NCI-H460 (cell line): ENCODE measurements around the gene TTLL10. TPM values are rescaled to one million over a fixed set of nuclear protein-coding genes. Genes with fewer than 3 reads are reported as not detected.

Experiments used
- DNase-seq: peaks from one replicate; pipeline ENCODE4 v3.0.0-alpha.2; 2016; ENCODE audit warnings: low read depth; ENCODE audit errors: extremely low read depth
- small RNA-seq, 2 experiments: library from RNA; depleted of rRNA; stranded (forward); fragments of <200 nt; gene quantifications; one replicate each; pipeline ENCODE3, GENCODE V24; 2014
- total RNA-seq: library from RNA; depleted of rRNA; stranded (reverse); fragments of >200 nt; shearing (Covaris generic); gene quantifications from 2 replicates; pipeline ENCODE4 v1.2.3, GENCODE V29; 2014; rRNA removed

The TTLL10 gene
- total RNA-seq, 1 experiment from 2014 or later = not detected

DNA sequence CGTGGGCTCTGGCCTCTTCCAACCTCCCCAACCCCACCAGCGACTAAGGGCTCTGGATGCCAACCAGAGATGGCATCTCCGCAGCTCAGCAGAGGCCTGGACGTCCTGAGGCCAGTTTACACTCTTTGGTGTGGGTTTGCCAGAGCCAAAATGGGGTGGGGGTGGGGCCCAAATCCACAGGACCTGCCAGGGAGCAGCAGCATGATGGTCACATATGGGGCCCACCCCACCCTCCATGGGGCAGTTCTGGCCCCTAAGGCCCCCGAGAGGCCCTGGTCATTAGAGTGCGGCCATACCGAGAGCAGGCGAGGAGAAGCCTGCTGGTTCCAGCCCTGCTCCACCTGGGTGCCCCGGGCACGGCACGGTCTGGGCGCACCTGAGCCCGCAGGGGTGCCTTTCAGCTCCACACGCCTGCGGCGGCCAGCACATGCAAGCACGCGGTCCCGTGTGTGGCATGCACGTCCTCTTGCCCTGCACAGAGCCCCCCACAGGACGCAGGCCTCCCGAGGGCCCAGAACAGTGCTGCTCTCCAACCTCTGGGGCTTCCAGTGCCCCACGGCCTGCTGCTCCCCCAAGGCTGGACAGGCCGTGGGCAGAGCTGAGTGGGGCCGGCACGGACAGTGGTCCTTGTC, 68.0 kb downstream of the TTLL10 start:
- DNase-seq = no peak

GRCh38 chr1:1242461-1243265, 69.0 kb downstream of the TTLL10 start:
- DNase-seq = no peak

GRCh38 chr1:1243266-1243660, 69.6 kb downstream of the TTLL10 start:
- no peak for DNase-seq

GRCh38 chr1:1243807-1244191, 70.1 kb downstream of the TTLL10 start:
- DNase-seq = no peak

- no peak for DNase-seq
Observed at GRCh38 chr1:1244192-1244811, 70.6 kb downstream of the TTLL10 start.

DNA sequence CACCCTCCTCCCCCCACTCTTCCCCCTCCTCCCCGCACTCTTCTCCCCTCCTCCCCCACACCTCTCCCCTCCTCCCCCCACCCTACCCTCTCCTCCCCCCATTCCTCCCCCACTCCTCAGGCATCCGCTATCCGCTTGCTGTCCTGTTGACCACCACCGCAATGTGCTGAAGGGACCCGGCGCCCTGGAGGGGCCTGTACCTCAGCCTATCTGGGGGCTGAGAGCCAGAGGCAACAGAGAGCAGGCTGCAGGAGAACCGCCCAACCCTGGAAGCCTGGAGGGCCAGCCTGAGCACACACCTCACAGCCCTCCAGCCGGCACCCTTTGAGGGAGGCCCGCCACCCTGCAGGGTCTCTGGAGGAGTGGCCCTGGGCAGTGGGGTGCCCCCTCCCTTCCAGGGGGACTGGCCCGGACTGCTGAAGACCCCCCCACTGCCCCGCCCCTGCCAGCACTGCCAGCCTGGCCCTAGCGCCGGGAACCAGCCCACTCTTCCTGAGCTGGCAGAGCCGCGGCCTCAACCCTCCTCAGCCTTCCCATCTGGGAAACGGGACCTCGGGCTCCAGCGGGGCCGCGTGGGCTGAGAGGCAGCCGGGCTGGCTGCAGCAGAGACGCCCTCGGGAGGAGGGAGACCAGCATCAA, 71.6 kb downstream of the TTLL10 start:
- no peak for DNase-seq

- DNase-seq = no peak
Observed at GRCh38 chr1:1245817-1246576, 72.3 kb downstream of the TTLL10 start.

GRCh38 chr1:1246577-1247340, 73.1 kb downstream of the TTLL10 start, which contains the start of gene C1QTNF12:
TSS of gene C1QTNF12 (minus strand) at chr1:1246722. CDS start at chr1:1246690, 32 bp downstream.
- no peak for DNase-seq

DNA sequence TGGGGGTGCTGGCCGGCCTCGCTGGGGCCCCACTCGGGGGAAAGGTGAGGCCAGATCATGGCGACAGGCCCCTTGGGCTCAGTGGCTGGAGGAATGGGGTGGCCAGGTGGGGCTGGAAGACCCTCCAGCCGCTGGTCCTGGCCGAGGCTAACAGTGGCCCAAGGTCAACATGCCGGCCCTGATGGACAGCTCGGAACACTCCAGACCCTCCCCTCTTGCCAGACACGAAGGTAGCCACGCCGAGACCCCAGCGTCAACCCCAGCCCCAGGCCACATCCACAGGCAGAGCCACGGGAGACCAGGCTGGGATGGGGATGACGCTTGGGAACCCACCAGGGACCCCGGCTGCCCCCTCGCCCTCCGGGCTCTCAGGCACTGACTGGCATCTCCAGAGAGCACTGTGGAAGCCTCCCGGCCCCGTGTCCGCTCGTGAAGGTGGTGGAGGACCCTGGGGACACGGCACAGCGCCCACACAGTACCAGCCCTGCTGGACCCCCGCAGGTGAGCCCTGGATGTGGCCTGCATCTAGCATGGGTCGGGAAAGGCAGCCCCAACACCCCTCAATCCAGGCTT, 73.7 kb downstream of the TTLL10 start:
- no peak for DNase-seq

Small RNA genes within 50 kb of the gene (small RNA-seq; reads per million reads assigned to genes)
- gene MIR200A (0.04 to 0.29 reads per million in 2 experiments), gene MIR200B (0.04 to 0.59 reads per million in 2 experiments), gene MIR429 (0 to 0.12 reads per million in 2 experiments)

Other genes starting within 250 kb of the TTLL10 start
- 1.4 and 4.9 TPM in 2 replicates for gene SAMD11, start 250.0 kb upstream of the TTLL10 start, total RNA-seq
- gene NOC2L, start 214.6 kb upstream of the TTLL10 start, total RNA-seq = 98.5 and 99.0 TPM in 2 replicates
- gene KLHL17, start 213.3 kb upstream of the TTLL10 start, total RNA-seq = 7.2 and 10.1 TPM in 2 replicates
- gene PLEKHN1, start 207.4 kb upstream of the TTLL10 start, total RNA-seq = 0.43 and 0.84 TPM in 2 replicates
- not detected in 2 replicates for gene PERM1, start 191.8 kb upstream of the TTLL10 start, total RNA-seq
- gene HES4, start 173.8 kb upstream of the TTLL10 start, total RNA-seq = 10.6 and 13.5 TPM in 2 replicates
- 5.3 TPM in 2 replicates for gene ISG15, start 160.4 kb upstream of the TTLL10 start, total RNA-seq
- 37.8 and 48.0 TPM in 2 replicates for gene AGRN, start 153.8 kb upstream of the TTLL10 start, total RNA-seq
- gene RNF223, start 99.6 kb upstream of the TTLL10 start, total RNA-seq = 0.20 TPM in 1 of 2 replicates, not detected in the other
- 3.9 and 5.5 TPM in 2 replicates for gene C1orf159, start 57.8 kb upstream of the TTLL10 start, total RNA-seq
- not detected in 2 replicates for gene TNFRSF18, start 32.7 kb downstream of the TTLL10 start, total RNA-seq
- not detected in 2 replicates for gene TNFRSF4, start 40.3 kb downstream of the TTLL10 start, total RNA-seq
- gene SDF4, start 58.1 kb downstream of the TTLL10 start, total RNA-seq = 81.0 and 83.6 TPM in 2 replicates
- gene B3GALT6, start 58.4 kb downstream of the TTLL10 start, total RNA-seq = 15.6 and 17.5 TPM in 2 replicates
- gene C1QTNF12, start 72.8 kb downstream of the TTLL10 start, total RNA-seq = 1.3 TPM in 1 of 2 replicates, not detected in the other
- gene UBE2J2, start 100.0 kb downstream of the TTLL10 start, total RNA-seq = 49.6 and 52.2 TPM in 2 replicates
- 1.6 and 1.7 TPM in 2 replicates for gene SCNN1D, start 106.6 kb downstream of the TTLL10 start, total RNA-seq
- gene ACAP3, start 134.1 kb downstream of the TTLL10 start, total RNA-seq = 9.6 and 10.3 TPM in 2 replicates
- gene PUSL1, start 134.7 kb downstream of the TTLL10 start, total RNA-seq = 13.1 and 18.9 TPM in 2 replicates
- 56.6 and 60.4 TPM in 2 replicates for gene INTS11, start 150.8 kb downstream of the TTLL10 start, total RNA-seq
- 12.2 and 13.7 TPM in 2 replicates for gene CPTP, start 150.9 kb downstream of the TTLL10 start, total RNA-seq
- gene TAS1R3, start 157.4 kb downstream of the TTLL10 start, total RNA-seq = 0.30 and 0.66 TPM in 2 replicates
- gene DVL1, start 175.5 kb downstream of the TTLL10 start, total RNA-seq = 53.7 and 55.3 TPM in 2 replicates
- not detected in 2 replicates for gene MXRA8, start 184.7 kb downstream of the TTLL10 start, total RNA-seq
- 103 and 128 TPM in 2 replicates for gene AURKAIP1, start 201.3 kb downstream of the TTLL10 start, total RNA-seq
- gene CCNL2, start 225.5 kb downstream of the TTLL10 start, total RNA-seq = 70.1 and 110 TPM in 2 replicates
- gene MRPL20, start 233.4 kb downstream of the TTLL10 start, total RNA-seq = 132 and 136 TPM in 2 replicates
- gene ANKRD65, start 247.4 kb downstream of the TTLL10 start, total RNA-seq = 0.15 TPM in 1 of 2 replicates, not detected in the other